Ovary (tissue), 9 donors: ENCODE results near the gene SMIM8. TPM values are rescaled to one million over a fixed set of nuclear protein-coding genes. Genes with fewer than 3 reads are reported as not detected.

Source experiments
- DNase-seq, 5 donors: peaks; one replicate each; pipeline ENCODE4 v3.0.0-alpha.2; 2019 to 2020
- H3K27ac ChIP-seq, 2 donors: fragments of 200-600 bp; one replicate each; pipeline versions ENCODE4 v1.5.1 to v1.8.0; 2019 to 2022
- H3K27me3 ChIP-seq: fragments of 200-600 bp; one replicate; pipeline ENCODE4 v1.8.0; 2022
- H3K36me3 ChIP-seq: fragments of 200-600 bp; sonication (generic); one replicate; pipeline ENCODE4 v1.5.1; 2019
- H3K4me1 ChIP-seq: one replicate; pipeline ENCODE4 v1.8.1; 2013; ENCODE audit warnings: mild to moderate bottlenecking, moderate library complexity; ENCODE audit not compliant: insufficient read depth
- H3K4me3 ChIP-seq: fragments of 200-600 bp; sonication (generic); one replicate; pipeline ENCODE4 v1.5.1; 2017
- H3K9me3 ChIP-seq, 2 donors: fragments of 200-600 bp in 1 of 2; sonication (generic) in 1 of 2; one replicate each; pipeline versions ENCODE4 v1.5.1 to v1.8.1; 2013 to 2019; ENCODE audit warnings: mild to moderate bottlenecking in 1 of 2, moderate library complexity in 1 of 2
- CTCF ChIP-seq, 3 donors: fragments of 450-650 bp in 2 of 3; fragments of 200-600 bp in 1 of 3; IDR thresholded peaks; one replicate each; pipeline versions ENCODE4 v1.5.1 to v1.8.0; 2016 to 2022; ENCODE audit warnings: antibody characterized with exemption in 3 of 3, mild to moderate bottlenecking in 1 of 3
- EP300 ChIP-seq: sonication (generic); formaldehyde crosslinking; IDR thresholded peaks from one replicate; pipeline ENCODE4 v1.6.1; 2017; ENCODE audit warnings: antibody characterized with exemption
- POLR2A ChIP-seq: fragments of 450-650 bp; IDR thresholded peaks from one replicate; pipeline ENCODE4 v1.6.1; 2017; ENCODE audit warnings: antibody characterized with exemption, mild to moderate bottlenecking, moderate library complexity
- WGBS, 3 donors: extraction: QIAGEN DNeasy Blood & Tissue Kit in 1 of 3; methylation state at CpG; one replicate each; pipeline versions ENCODE4 v1.1.5 to v1.1.7; 2013 to 2017; 5-methylcytosine and 5-hydroxymethylcytosine counted together
- intact Hi-C, 4 donors: fragments of 100-400 bp; cut with DNase I; formaldehyde crosslinking; loops; one replicate each; pipeline versions ENCODE4 v1.11.0 to v1.15.1; 2022 to 2023
- polyA plus RNA-seq, 2 donors: library from polyadenylated mRNA; stranded (reverse); fragments of 200-250 nt in 1 of 2; fragments of 350-450 nt in 1 of 2; fragmentation: Illumina TruSeq in 1 of 2; extraction: RNeasy Lipid Tissue Mini Kit (QIAGEN cat#74804) in 1 of 2; gene quantifications; one replicate each; pipeline ENCODE4 v1.2.3, GENCODE V29; 2013 to 2014
- total RNA-seq, 7 donors: library from RNA; depleted of rRNA in 2 of 7; stranded (reverse); fragments of >200 nt in 2 of 7; fragmentation: NEBNext Ultra II Directional in 3 of 7; extraction: Animal tissue kit (Norgen Biotek cat#: 25700) in 3 of 7; gene quantifications; one replicate each; pipeline versions ENCODE4 v1.1.0 to v1.2.4, GENCODE V29; 2016 to 2023
- donor health status: DM: no; HTN: no; CAD: no; lungs with moderate emphysema.
- donor health status: DM: no; HTN: no; CAD: no.
- donor health status: Bipolar disorder and iron deficiency.
- donor health status: DM: yes; HTN: yes; CAD: no.
- donor health status: DM: no; HTN: no; CAD: no.
- donor health status: DM: yes; HTN: yes; CAD: no.

The SMIM8 gene
- total and polyA plus RNA-seq, 9 donors: 5.9 to 18.6 (median 12.2) TPM

DNA sequence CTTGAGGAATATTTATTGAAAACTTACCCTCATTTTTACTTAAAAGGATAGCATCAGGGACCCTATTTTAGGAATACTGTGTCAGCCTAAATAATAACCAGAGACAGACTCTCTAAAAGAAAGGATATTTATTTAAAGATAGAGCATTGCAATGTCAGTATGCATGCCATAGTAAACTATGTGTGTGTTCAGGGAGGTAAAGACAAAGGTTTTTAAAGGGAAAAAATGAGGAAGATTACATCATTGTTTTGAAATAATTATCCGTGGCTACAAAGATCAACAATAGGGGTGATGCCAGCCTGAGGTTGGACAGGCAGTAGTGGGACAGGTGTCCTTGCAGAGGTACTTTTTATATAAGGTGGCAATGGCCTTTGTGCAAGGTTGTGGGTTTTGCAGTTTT, 61.6 kb downstream of the SMIM8 start:
- H3K27ac ChIP-seq: no peak overlapping the region
- intact Hi-C loops: no loop called here
- H3K4me1 ChIP-seq: no peaks in the 10 kb centered on the region
- 21 to 36% (median 29%) methylated on average over 1 of the region's 1 CpG for WGBS, 3 donors
- no peak overlapping the region for H3K4me3 ChIP-seq
- no peak for DNase-seq
- H3K9me3 ChIP-seq: no peaks in the 10 kb centered on the region
- no peak for TF ChIP-seq CTCF (IDR thresholded peaks at IDR 0.05)
- no peak for TF ChIP-seq EP300
- no peak for TF ChIP-seq POLR2A
- H3K27me3 ChIP-seq: no peaks in the 10 kb centered on the region
- H3K36me3 ChIP-seq: no peaks in the 10 kb centered on the region

GRCh38 chr6:87384449-87384848, 62.1 kb downstream of the SMIM8 start:
- no peaks in the 10 kb centered on the region for H3K27me3 ChIP-seq
- H3K9me3 ChIP-seq: no peaks in the 10 kb centered on the region
- WGBS, 3 donors: 55 to 73% (median 72%) methylated on average over 3 of the region's 3 CpGs
- no peak for DNase-seq
- no peaks in the 10 kb centered on the region for H3K4me1 ChIP-seq
- intact Hi-C loops: no loop called here
- H3K27ac ChIP-seq: no peak overlapping the region
- no peaks in the 10 kb centered on the region for H3K36me3 ChIP-seq
- no peak for TF ChIP-seq POLR2A
- TF ChIP-seq EP300: no peak
- no peak for TF ChIP-seq CTCF (IDR thresholded peaks at IDR 0.05)
- no peak overlapping the region for H3K4me3 ChIP-seq

DNA sequence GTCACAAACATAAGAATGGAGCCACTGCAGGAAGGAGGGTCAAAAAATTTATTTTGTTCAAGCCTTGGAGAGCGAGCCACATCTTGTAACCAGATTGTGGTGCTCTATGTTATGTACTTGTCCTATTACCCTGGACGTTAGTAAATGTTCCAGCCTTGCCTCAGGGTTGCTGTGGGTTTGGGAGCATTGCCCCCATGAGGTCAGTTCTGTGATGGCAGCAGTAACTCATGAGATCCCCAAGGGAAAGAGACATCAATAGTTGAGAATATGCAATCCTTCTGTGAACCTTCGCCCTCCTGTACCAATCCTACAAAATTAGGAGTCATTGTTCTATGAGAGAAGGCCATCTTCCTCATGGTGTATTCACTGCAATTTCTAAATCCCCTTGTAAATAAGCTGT, 68.9 kb downstream of the SMIM8 start:
- H3K27ac ChIP-seq: no peak overlapping the region
- H3K9me3 ChIP-seq: no peaks in the 10 kb centered on the region
- no peak for DNase-seq
- no peak overlapping the region for H3K4me3 ChIP-seq
- intact Hi-C loops: loop anchor here in 2 of 4 donors (5.0 to 10.0 kb wide), 2 partner anchors 1476 to 1483 kb away; no protein-coding TSS in a partner anchor
- no peaks in the 10 kb centered on the region for H3K36me3 ChIP-seq
- WGBS, 3 donors: 63 to 69% (median 63%) methylated on average over 3 of the region's 3 CpGs
- no peaks in the 10 kb centered on the region for H3K27me3 ChIP-seq
- no peaks in the 10 kb centered on the region for H3K4me1 ChIP-seq
- TF ChIP-seq CTCF (IDR thresholded peaks at IDR 0.05): no peak
- no peak for TF ChIP-seq EP300
- no peak for TF ChIP-seq POLR2A

Other genes with a start within 250 kb of the SMIM8 start
- not detected for gene CGA, start 227.5 kb upstream of the SMIM8 start, total RNA-seq
- gene CGA, start 227.5 kb upstream of the SMIM8 start, polyA plus RNA-seq: not detected
- 100 to 1,000 TPM in 1 of 7 donors, 10 to 100 TPM in 6; 37.6 to 158 (median 82.7) TPM for gene ZNF292, start 167.0 kb upstream of the SMIM8 start, total RNA-seq
- gene ZNF292, start 167.0 kb upstream of the SMIM8 start, polyA plus RNA-seq: 10 to 100 TPM in 1 of 2 donors, 1 to 10 TPM in 1; 8.5 to 13.5 TPM
- gene GJB7, start 6.7 kb downstream of the SMIM8 start, total RNA-seq: 1 to 10 TPM in 1 of 7 donors, under 1 TPM in 2, not detected in 4; 0.24 to 2.0 (median 0.41) TPM
- not detected for gene GJB7, start 6.7 kb downstream of the SMIM8 start, polyA plus RNA-seq
- gene C6orf163, start 22.2 kb downstream of the SMIM8 start, total RNA-seq: 1 to 10 TPM; 1.7 to 4.1 (median 3.6) TPM
- gene C6orf163, start 22.2 kb downstream of the SMIM8 start, polyA plus RNA-seq: 1 to 10 TPM; 1.3 to 1.6 TPM
- 1 to 10 TPM in 2 of 7 donors, under 1 TPM in 4, not detected in 1; 0.25 to 9.5 (median 0.73) TPM for gene CFAP206, start 85.4 kb downstream of the SMIM8 start, total RNA-seq
- gene CFAP206, start 85.4 kb downstream of the SMIM8 start, polyA plus RNA-seq: under 1 TPM; 0.15 to 0.47 TPM
- gene SLC35A1, start 150.4 kb downstream of the SMIM8 start, total RNA-seq: 10 to 100 TPM; 16.6 to 24.6 (median 21.2) TPM
- 10 to 100 TPM; 21.8 to 23.6 TPM for gene SLC35A1, start 150.4 kb downstream of the SMIM8 start, polyA plus RNA-seq